H54 (cell line): ENCODE data around the gene C1QL1.
A peak's percentile ranks its signal among the peaks of the same experiment; 100 is the strongest.

Experiments
- DNase-seq: peaks from one replicate; pipeline ENCODE4 v3.0.0; 2011; ENCODE audit warnings: low spot score, mixed read lengths; ENCODE audit not compliant: insufficient read length
- FAIRE-seq: peaks from 3 replicates; lab custom pipeline; 2011; peaks lifted over from hg19 to GRCh38; lab: Jason Lieb, UNC
- POLR2A ChIP-seq: IDR thresholded peaks from 2 replicates; pipeline ENCODE4 v1.6.1; 2011; ENCODE audit warnings: low read depth, mild to moderate bottlenecking, low read length

The C1QL1 gene

DNA sequence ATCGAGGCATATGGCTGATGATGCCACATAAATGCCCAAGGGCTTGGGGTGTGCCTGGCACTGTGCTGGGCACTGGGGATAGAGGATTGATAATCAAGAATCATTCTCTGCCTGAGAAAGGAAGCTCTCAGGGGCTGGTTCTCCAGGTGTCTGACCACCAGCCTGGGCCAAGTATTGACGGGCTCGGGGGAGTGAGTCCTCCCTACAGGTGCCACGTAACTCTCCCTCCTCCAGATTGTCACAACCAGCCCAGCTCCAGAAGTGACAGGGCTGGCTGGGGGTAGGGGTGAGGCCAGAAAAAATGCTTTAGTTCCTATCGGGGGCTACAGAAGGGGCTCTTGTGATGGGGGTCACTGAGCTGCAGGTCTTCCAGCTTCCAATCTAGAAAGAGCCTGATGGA is 10.7 kb upstream of the C1QL1 start:
- no peak for FAIRE-seq
- DNase-seq, result no peak
- no peak for TF ChIP-seq POLR2A

DNA sequence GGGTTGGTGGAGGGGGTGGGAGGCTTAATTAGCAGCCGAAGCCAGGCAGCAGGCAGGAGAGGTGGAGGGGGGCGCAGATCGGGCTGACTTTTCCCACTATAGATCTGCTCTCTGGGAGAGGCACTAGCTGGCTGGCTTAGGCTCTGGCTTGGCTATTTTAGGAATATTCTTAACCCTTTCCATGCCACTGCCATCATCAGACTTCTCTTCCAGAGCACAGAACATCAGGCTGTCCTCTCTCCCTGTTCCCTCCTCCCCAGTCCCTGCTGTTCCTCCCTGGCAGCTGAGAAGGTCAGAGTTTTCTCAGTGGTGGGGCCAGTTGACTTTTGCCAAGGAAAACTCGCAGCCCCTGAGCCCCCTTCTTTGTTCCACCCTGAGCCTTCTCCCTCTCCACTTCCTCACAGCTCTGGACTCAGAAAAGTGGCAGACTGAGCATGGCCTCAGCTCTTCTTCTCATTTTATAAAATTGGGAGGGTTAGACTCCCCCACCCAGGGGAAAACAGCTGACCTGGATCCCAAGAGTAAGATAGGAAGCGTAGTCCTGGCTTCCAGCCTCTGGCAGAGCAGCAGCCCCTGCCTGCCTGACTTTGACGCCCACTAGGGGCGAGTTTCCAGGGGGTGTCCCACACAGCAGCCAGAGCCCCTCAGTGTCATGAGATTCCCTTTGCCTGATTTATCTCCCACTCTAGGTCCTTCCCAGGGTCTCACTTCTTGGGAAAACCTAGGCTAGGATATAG is 9.9 kb upstream of the C1QL1 start:
- no peak for TF ChIP-seq POLR2A
- DNase-seq (no peak), FAIRE-seq (no peak)

DNA sequence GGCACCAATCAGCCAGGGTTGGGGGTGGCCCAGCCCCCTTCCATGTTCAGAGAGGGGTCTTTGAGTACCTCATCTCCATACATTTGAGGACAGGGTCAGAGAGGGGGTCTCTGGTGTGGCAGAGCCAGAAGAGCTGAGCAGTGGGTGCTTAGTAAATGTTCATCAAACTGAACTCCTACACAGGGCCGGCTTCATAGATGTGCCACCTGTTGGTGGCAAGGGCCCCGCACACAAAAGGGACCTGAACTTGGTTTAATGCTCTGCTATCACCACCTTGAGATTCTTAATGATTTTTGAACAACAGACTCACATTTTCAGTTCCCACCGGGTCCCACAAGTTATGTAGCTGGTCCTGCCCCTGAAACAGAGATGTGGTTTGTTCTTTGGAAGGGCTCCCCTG is 9.0 kb upstream of the C1QL1 start:
- FAIRE-seq (no peak), DNase-seq (no peak)
- TF ChIP-seq POLR2A, result no peak

DNA sequence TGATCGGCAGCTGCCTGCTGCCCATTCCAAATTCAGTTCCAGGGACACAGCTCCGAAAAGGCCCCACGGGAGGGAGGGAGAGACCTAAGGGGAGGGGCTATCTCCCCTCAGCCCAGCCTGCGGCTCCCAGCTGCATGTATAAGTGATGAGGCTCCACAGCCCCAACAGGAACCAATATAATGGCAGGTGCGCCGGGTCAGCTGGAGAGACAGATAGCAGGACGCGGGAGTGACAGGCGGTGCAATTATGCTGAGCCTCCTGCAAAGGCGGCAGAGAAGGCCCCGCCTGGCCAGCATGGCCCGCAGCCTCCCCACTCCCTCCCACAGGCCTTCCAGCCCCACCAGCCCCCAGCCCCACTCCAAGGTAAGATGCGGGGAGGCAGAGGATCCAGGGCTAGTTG is 8.1 kb upstream of the C1QL1 start:
- no peak for TF ChIP-seq POLR2A
- DNase-seq (no peak), FAIRE-seq (no peak)

DNA sequence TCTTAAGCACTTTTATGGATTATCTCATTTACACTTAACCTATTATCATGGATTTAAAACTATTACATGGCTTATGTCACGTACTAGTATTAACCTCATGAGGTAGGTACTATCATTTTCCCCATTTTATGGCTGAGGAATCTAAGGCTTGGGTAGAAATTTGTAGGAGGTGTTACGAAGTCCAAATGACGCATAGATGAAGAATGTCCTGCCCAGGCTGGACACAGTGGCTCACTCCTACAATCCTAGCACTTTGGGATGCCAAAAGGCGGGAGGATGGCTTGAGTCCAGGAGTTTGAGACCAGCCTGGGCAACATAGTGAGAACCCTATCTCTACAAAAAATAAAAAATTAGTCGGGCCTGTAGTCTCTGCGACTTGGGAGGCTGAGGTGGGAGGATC is 4.8 kb upstream of the C1QL1 start:
- DNase-seq, result peak; percentile 96
- FAIRE-seq, result peak; percentile 69
- TF ChIP-seq POLR2A, result no peak

DNA sequence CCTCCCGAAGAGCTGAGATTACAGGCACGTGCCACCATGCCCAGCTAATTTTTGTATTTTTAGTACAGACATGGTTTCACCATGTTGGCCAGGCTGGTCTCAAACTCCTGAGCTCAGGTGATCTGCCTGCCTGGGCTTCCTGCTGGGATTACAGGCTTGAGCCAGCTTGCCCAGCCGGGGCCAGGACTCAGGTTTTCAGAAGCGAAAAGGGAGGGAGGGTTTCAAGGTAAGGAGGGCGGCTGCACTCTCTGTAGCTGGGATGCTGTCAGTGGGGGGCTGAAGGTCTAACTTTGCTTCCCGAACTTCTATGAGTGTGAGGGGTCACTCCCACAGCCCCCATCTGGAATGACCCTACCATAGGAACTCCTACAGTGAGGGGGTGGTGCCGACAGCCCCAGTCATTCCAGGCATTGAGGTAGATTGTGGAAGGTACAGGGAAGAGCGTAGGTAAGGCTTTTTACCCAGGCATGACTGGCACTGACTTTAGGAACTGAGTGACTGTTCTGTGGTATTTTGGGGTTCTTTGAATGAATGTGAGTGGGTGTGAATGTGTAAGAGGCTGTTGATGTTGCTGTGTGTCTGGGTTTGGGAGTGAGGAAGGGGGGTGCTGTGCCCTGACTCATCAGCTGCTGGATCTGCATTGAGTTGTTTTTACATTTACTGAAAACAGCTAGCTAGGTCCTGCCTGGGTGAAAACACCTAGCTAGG is 3.8 kb upstream of the C1QL1 start:
- DNase-seq, result peak; percentile 98
- peak; percentile 69 for FAIRE-seq
- no peak for TF ChIP-seq POLR2A

DNA sequence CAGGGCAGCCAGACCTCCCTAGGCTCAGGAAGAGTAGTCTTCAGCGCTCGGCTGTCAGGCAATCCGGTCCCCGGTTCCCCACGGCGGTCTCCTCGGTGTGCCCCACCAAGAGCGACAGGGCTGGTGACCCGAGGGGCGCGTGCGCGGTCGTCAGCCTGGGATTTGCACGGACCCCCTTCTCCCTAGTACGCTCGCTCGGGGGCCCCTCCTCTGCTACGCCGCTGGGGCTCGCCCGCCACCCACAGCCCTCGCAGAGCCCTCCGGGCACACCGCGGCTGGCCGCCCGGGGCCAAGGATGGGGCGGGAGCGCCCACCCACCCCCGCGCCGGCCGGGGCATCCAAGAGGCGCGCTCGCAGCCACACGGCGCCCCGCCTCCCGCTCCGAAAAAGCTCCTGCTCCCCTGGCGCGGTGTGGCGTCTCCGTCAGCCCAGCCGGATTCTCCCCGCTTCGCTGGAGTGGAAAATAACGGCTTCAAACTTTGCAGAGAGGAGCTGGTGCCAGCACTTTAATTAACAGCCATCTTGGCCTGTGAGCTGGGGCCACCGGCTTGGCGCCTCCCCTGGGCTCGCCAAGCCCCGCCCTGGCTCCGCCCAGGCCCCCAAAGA is 2.1 kb upstream of the C1QL1 start:
- no peak for FAIRE-seq
- peak; percentile 48; the same call in 1 of the 2 replicates for TF ChIP-seq POLR2A

DNA sequence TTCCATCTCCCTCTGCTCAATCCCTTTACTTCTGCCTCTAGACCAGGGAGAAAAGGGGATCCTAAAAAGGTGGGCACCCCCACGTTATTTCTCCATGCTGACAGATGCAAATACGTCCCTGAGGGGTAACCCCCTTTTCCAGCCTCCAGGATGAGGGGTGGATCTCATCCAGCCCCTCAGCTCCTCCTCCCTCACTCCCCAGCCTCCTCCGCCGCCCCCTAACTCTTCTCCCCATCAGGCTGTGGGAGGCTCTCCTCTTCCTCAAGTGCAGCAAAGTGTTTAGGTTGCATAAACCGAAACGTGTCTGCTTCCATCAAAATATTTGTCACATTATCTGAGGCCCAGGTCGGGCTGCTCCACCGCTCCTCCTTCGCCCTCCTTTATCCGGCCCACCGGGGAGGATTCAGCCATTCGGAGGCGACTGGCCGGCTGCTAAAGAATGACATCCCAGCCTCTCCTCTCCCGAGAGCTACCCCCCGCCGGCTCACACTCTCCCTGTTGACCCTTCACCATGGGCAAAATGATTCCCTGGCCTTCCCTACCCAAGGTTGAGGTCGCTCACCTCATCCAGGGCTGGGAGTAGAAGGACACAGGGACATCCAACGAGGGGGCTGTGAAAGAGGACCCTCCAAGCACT is 1.2 kb upstream of the C1QL1 start:
- no peak for FAIRE-seq
- DNase-seq, result no peak
- TF ChIP-seq POLR2A, result no peak

More for the DNA sequence above, 2.1 kb upstream of the C1QL1 start:
- peak; percentile 91 for DNase-seq

DNA sequence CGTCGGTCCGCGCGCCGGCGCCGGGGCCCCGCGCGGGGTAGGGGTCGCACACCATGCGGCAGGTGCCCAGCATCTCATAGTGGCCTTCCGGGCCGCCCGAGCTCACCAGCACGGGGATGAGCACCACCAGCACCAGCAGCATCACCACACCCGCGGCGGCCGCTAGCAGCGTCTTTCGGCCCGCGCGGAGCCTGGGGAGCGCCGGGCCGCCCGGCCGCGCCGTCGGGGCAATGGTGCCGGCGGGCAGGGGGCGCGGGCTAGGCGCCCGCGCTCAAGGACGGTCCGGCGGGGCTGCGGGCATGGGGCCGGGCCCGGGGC is 237 bp downstream of the C1QL1 start:
- TF ChIP-seq POLR2A, result no peak
- no peak for FAIRE-seq
- no peak for DNase-seq

DNA sequence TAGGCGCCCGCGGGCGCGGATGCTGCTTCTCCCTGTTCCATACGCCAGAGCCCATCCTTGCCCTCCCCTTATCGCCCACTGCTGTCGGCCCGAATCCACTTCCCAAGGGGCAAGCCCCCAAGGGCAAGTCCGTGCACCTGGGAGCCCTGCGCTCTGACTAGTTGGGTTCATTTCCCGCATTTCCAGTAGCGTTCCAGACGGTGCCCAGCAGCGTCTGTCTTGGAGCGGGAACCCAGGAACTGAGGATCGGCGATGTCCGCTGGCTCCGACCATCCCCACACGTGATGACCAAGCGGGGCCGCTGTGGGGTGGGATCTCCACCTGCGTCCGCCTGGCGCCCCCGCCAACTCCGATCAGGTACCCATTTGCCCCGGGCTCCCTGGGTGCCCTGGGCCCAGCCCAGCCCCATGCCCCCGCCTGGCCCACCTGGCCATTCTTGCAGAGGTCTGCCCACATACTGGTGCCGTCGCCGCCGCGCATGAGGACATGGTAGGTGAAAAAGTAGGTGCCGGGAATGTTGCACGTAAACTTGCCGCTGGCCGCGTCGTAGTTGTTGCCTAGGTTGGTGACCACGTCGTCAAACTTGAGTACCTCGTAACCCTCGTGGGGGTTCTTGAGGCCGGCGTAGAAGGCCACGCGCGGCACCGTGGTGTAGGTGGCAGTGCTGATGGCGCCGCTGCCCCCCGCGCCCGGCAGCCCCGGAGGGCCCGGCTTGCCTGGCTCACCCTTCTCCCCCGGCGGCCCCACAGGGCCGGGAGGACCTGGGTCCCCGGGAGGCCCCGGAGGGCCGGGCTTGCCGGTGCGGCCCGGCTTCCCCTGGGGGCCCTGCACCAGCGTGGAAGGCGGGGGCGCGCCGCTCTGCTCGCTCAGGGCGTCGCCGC is 837 bp downstream of the C1QL1 start:
- FAIRE-seq (no peak), DNase-seq (no peak)
- no peak for TF ChIP-seq POLR2A

DNA sequence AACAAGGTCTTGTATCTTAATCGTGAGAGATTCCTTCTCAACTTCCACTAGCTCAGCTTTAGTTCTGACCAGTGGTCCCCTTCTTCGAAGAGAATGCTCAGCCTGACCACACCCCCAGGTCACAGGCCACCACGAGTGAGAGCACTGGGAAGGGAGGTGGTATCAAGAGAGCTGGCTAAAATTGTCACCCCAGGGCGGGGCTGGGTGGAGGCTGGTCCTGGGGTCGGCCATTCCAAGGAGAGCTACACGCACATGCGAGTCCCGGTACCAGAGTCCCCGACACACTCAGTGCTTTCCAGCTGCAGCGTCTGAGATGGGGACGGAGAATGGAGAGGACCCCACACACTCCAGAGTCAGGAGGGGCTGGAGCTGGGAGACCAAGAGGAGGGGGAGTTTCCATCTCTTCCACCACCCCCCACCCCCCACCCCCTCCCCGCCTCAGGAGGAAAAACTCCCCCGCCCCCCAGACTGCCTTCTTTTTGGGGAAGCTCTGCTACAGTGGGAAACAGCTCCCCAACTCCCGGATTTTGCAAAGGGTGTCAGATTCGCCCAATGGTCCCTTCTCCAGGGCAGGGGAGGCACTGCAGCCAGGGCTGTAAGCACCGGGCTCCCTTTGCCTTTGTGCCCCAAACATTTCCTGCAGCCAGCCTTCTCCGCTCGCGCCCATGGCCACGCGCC is 1.6 kb downstream of the C1QL1 start:
- DNase-seq, result no peak
- FAIRE-seq, result no peak
- TF ChIP-seq POLR2A, result no peak

DNA sequence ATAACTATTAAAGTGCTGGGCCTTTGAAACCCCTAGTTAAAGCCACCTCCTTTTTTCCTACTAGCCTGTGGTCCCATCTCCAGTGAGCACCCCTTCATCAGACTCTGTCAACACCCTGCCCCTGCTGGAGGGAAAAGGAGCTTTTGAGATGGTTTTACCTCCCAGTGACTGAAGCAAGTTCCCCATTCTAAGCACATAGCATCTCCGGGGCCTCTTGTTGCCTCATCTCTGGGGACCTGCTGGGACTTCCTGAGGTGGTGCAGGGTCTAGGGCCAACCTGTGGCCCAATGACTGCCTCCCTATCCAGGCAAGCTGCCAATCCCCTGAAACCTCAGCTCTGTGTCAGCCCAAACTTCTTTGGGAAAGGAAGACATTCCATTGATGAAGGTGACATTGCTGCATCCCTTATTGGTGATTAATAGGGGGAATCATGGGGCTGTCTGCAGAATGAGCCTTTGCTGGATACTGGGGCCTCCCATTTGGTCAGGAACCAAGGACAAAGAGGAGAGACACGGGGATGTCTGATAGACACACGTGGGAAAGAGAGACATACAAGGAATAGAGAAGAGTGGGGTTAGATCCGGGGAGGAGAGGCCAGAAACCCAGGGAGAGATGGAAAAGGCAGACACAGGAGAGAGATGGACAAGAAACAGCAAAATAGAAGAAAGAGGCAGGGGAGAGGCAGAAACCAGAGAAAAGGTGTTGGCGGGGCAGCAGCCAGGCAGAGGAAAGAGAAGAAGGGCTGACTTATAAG is 2.4 kb downstream of the C1QL1 start:
- no peak for FAIRE-seq
- peak; percentile 80 for DNase-seq
- no peak for TF ChIP-seq POLR2A
